ENCODE measurements around the gene PIGH. TPM values are rescaled to one million over a fixed set of nuclear protein-coding genes. Genes with fewer than 3 reads are reported as not detected.
A peak's percentile ranks its signal among the peaks of the same experiment; 100 is the strongest.

PIGH gene
- total RNA-seq, 1 donor from 2014 or later = 24.3 TPM

DNA sequence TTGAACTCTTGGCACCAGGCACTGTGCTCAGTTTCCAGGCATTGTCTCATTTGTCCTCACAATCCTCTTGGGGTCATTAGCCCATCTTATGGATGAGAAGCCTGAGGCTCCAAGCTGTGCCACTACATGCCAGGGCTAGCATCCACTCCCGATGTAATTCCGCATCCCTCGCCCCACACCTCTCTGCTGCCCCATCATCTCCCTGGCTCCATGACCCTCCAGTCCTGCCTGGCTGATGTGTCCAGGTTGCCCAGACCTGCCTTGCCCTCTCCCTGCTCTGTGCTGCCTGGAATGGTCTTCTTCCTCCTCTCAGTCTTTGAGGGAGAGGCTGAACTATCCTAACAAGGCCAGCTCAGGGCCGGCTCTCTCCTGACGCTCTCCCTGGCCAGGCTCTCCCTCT is 27.5 kb downstream of the PIGH start:
- H3K4me3 Mint-ChIP-seq (ENCODE audit: unreplicated experiment) = no peak overlapping the region
- no peak overlapping the region for H3K27ac Mint-ChIP-seq (ENCODE audit: unreplicated experiment)
- peaks cover 9% of the 10 kb centered on the region for H3K4me1 Mint-ChIP-seq (ENCODE audit: low read depth, unreplicated experiment)
- TF ChIP-seq, protein P1, sequence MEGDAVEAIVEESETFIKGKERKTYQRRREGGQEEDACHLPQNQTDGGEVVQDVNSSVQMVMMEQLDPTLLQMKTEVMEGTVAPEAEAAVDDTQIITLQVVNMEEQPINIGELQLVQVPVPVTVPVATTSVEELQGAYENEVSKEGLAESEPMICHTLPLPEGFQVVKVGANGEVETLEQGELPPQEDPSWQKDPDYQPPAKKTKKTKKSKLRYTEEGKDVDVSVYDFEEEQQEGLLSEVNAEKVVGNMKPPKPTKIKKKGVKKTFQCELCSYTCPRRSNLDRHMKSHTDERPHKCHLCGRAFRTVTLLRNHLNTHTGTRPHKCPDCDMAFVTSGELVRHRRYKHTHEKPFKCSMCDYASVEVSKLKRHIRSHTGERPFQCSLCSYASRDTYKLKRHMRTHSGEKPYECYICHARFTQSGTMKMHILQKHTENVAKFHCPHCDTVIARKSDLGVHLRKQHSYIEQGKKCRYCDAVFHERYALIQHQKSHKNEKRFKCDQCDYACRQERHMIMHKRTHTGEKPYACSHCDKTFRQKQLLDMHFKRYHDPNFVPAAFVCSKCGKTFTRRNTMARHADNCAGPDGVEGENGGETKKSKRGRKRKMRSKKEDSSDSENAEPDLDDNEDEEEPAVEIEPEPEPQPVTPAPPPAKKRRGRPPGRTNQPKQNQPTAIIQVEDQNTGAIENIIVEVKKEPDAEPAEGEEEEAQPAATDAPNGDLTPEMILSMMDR (IDR thresholded peaks at IDR 0.05; ENCODE audit: partially characterized antibody, unreplicated experiment) = no peak
- H3K9me3 Mint-ChIP-seq (ENCODE audit: unreplicated experiment) = peaks cover 3% of the 10 kb centered on the region
- no peak for DNase-seq
- H3K36me3 Mint-ChIP-seq (ENCODE audit: unreplicated experiment) = peaks cover 4% of the 10 kb centered on the region
- peaks cover 2% of the 10 kb centered on the region for H3K27me3 Mint-ChIP-seq (ENCODE audit: unreplicated experiment)

DNA sequence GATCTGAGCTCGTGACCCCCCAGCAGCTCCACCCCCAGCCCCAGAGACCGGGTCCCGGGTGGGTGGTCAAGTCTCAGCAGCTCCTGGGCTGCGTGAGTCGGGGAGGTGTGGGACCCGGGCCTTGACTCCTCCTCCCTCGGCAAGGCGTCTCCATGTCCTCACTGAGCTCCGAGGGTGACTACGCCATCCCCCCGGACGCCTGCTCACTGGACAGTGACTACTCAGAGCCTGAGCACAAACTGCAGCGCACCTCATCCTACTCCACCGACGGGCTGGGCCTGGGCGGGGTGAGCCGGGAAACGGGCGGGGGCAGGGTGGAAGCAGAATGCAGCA is 28.1 kb downstream of the PIGH start:
- Mint-ChIP-seq H3K4me3 (ENCODE audit: unreplicated experiment) (no peak overlapping the region), H3K27me3 (ENCODE audit: unreplicated experiment) (peaks cover 2% of the 10 kb centered on the region), H3K9me3 (ENCODE audit: unreplicated experiment) (peaks cover 3% of the 10 kb centered on the region), H3K27ac (ENCODE audit: unreplicated experiment) (no peak overlapping the region), H3K4me1 (ENCODE audit: low read depth, unreplicated experiment) (peaks cover 9% of the 10 kb centered on the region), H3K36me3 (ENCODE audit: unreplicated experiment) (peaks cover 4% of the 10 kb centered on the region)
- DNase-seq = no peak
- TF ChIP-seq, protein P1 (IDR thresholded peaks at IDR 0.05; ENCODE audit: partially characterized antibody, unreplicated experiment) = no peak

DNA sequence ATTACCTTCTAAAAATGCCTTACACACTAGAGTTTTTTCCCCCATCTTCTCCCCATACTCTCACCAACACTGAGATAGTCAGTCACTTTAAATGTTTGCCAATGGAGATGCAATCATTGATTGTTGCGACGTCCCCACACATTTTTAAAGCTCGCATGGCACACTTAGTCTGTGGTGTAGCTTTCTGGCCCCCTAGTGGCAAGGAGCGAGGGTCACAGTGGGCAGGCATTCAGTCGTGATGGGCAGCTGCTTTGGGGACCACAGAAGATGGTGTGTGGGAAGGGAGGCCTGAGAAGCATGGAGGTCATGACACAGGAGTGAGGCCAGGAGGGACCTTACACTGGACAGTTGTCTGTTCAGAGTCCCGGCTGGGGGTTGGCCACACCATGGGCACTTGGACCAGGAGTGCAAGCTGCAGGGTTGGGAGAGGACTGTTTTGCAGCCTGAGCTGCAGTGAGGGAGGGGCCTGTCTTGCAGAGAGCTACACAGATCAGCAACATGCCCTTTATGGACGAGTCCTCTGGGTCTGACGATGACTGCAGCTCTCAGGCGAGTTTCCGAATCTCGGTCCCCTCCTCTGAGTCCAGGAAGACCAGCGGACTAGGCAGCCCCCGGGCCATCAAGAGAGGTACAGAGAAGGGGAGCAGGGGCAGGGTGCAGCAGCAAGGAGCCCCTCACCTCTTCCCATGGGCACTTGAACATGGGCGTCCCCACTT is 28.6 kb downstream of the PIGH start:
- TF ChIP-seq, protein P1 (IDR thresholded peaks at IDR 0.05; ENCODE audit: partially characterized antibody, unreplicated experiment) = peak; percentile 87
- peak; percentile 84 for DNase-seq
- H3K27ac Mint-ChIP-seq (ENCODE audit: unreplicated experiment) = no peak overlapping the region
- H3K27me3 Mint-ChIP-seq (ENCODE audit: unreplicated experiment) = peaks cover 2% of the 10 kb centered on the region
- peaks cover 4% of the 10 kb centered on the region for H3K36me3 Mint-ChIP-seq (ENCODE audit: unreplicated experiment)
- H3K9me3 Mint-ChIP-seq (ENCODE audit: unreplicated experiment) = peaks cover 3% of the 10 kb centered on the region
- H3K4me1 Mint-ChIP-seq (ENCODE audit: low read depth, unreplicated experiment) = peaks cover 9% of the 10 kb centered on the region
- H3K4me3 Mint-ChIP-seq (ENCODE audit: unreplicated experiment) = no peak overlapping the region

DNA sequence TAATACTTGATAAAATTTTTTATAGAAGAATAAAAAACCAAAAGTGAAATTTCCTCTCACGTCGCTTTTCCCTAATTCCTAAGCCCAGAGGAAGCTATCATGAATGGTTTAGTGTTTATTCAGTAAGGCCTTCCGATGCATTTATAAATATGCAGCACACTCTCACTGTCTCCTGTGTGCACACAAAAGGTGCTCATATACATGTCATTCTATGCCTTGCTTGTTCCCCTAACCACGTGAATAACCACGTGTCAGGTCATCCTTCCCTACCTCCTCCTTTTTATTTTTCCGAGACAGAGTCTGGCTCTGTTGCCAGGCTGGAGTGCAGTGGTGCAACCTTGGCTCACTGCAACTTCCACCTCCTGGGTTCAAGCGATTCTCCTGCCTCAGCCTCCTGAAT is 29.6 kb downstream of the PIGH start:
- H3K27me3 Mint-ChIP-seq (ENCODE audit: unreplicated experiment) = peaks cover 2% of the 10 kb centered on the region
- peaks cover 4% of the 10 kb centered on the region for H3K36me3 Mint-ChIP-seq (ENCODE audit: unreplicated experiment)

More for the DNA sequence above, 29.6 kb downstream of the PIGH start:
- Mint-ChIP-seq H3K4me1 (ENCODE audit: low read depth, unreplicated experiment) (peaks cover 9% of the 10 kb centered on the region), H3K4me3 (ENCODE audit: unreplicated experiment) (no peak overlapping the region), H3K9me3 (ENCODE audit: unreplicated experiment) (peaks cover 3% of the 10 kb centered on the region), H3K27ac (ENCODE audit: unreplicated experiment) (no peak overlapping the region)
- TF ChIP-seq, protein P1 (IDR thresholded peaks at IDR 0.05; ENCODE audit: partially characterized antibody, unreplicated experiment) = no peak
- DNase-seq = no peak

Measured in glutamatergic neuron (in vitro differentiated cells).